ENCODE data around the gene MGAT4B. TPM values are rescaled to one million over a fixed set of nuclear protein-coding genes. Genes with fewer than 3 reads are reported as not detected.

The MGAT4B gene
- total RNA-seq, 1 donor from 2014 or later, result 193 TPM

DNA sequence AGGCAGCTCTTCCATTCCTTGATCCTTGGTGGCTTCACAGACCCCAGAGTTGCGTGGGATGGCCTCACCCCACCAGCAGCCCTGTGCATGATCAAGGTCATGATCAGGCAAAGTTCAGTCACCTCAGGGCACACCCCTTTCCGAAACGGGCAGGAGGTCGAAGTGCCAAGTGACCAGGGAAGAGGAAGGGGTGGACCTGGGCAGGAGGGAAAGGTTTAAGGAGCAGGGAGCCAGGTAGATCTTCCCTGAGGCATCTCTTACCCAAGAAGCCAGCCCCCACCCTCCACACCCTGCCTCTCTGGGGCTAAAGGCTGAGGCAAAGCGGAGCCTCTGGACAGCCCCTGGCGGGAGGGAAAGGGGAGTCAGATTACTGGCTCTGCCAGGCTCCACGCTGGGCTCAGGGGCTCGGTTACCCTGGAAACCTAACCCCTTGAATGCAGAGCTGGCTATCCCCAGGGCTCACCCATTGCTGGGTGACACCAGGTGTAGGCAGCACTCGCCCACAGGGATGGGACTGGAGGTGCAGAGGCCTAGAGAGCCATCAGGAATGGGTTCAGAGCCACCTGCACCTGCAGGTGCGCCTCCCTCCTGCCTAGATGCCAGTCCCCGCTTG, 3.6 kb downstream of the MGAT4B start:
- H3K4me1 ChIP-seq (ENCODE audit: insufficient read depth, low read length), result peaks cover 21% of the 10 kb centered on the region
- no peak overlapping the region for H3K27ac ChIP-seq (ENCODE audit: low read depth, low read length)
- peaks cover 61% of the 10 kb centered on the region for H4K20me1 ChIP-seq (ENCODE audit: insufficient read depth, low read length)
- FAIRE-seq (no peak), DNase-seq (ENCODE audit: low read depth) (no peak)
- TF ChIP-seq EZH2 (IDR thresholded peaks at IDR 0.05; ENCODE audit: insufficient read depth, low read length), result no peak
- TF ChIP-seq, protein P1, sequence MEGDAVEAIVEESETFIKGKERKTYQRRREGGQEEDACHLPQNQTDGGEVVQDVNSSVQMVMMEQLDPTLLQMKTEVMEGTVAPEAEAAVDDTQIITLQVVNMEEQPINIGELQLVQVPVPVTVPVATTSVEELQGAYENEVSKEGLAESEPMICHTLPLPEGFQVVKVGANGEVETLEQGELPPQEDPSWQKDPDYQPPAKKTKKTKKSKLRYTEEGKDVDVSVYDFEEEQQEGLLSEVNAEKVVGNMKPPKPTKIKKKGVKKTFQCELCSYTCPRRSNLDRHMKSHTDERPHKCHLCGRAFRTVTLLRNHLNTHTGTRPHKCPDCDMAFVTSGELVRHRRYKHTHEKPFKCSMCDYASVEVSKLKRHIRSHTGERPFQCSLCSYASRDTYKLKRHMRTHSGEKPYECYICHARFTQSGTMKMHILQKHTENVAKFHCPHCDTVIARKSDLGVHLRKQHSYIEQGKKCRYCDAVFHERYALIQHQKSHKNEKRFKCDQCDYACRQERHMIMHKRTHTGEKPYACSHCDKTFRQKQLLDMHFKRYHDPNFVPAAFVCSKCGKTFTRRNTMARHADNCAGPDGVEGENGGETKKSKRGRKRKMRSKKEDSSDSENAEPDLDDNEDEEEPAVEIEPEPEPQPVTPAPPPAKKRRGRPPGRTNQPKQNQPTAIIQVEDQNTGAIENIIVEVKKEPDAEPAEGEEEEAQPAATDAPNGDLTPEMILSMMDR (IDR thresholded peaks at IDR 0.05; ENCODE audit: insufficient read depth, low read depth, low read length), result no peak
- no peak overlapping the region for H3K4me3 ChIP-seq (ENCODE audit: insufficient read depth, low read depth, low read length)
- H3K27ac Mint-ChIP-seq (ENCODE audit: unreplicated experiment), result no peak overlapping the region
- peaks cover 14% of the 10 kb centered on the region for H3K36me3 Mint-ChIP-seq (ENCODE audit: low read depth, unreplicated experiment)
- H3K36me3 ChIP-seq (ENCODE audit: insufficient read depth, low read length), result no peaks in the 10 kb centered on the region
- no peaks in the 10 kb centered on the region for H3K27me3 ChIP-seq (ENCODE audit: insufficient read depth, low read length)
- no peak overlapping the region for H3K9ac ChIP-seq (ENCODE audit: low read length)
- H2AFZ ChIP-seq (ENCODE audit: low read depth, low read length), result no peak overlapping the region
- peaks cover 14% of the 10 kb centered on the region for H3K4me1 Mint-ChIP-seq (ENCODE audit: low read depth, unreplicated experiment)
- no peaks in the 10 kb centered on the region for H3K9me3 Mint-ChIP-seq (ENCODE audit: unreplicated experiment)
- H3K27me3 Mint-ChIP-seq (ENCODE audit: low read depth, unreplicated experiment), result no peaks in the 10 kb centered on the region
- H3K9me3 ChIP-seq (ENCODE audit: insufficient read depth, low read depth, low read length), result no peaks in the 10 kb centered on the region
- H3K4me2 ChIP-seq (ENCODE audit: low read length), result no peak overlapping the region
- H3K79me2 ChIP-seq (ENCODE audit: insufficient read depth, low read length), result peaks cover 43% of the 10 kb centered on the region
- no peak overlapping the region for H3K4me3 Mint-ChIP-seq (ENCODE audit: unreplicated experiment)

DNA sequence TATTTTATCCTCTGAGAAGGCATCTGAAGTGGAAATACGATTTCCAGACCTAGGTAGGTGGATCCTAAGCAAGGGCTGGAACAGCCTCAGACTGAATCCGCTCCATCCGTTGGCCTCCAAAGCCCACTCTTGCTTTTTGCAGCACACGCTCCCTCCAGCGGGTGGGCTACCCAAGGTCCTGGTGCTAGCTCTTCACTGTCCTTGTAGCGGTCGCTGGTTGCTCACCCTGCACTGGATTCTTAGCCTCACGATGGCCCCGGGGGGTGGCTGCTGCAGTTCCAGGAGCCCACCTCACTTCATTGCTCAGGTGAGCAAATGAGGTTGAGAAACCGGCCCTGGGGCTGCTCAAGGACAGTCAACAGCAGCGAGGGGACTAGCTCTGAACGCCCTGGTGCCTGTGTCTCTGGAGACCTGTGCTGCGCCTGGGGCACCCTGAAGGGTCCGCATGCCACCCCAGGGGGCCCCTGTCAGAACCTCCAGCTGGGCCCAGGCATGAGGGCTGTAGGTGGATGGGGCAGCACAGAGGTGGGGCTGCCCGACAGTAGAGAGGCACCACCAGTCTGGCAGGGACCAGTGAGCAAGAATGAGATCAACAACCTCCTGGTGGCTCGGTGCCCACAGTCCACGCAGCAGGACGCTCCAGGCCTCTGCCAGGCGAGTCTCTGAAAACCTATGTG, 4.3 kb downstream of the MGAT4B start:
- Mint-ChIP-seq H3K4me3 (ENCODE audit: unreplicated experiment) (no peak overlapping the region), H3K4me1 (ENCODE audit: low read depth, unreplicated experiment) (peaks cover 14% of the 10 kb centered on the region), H3K36me3 (ENCODE audit: low read depth, unreplicated experiment) (peaks cover 14% of the 10 kb centered on the region), H3K27ac (ENCODE audit: unreplicated experiment) (no peak overlapping the region), H3K27me3 (ENCODE audit: low read depth, unreplicated experiment) (no peaks in the 10 kb centered on the region), H3K9me3 (ENCODE audit: unreplicated experiment) (no peaks in the 10 kb centered on the region)
- TF ChIP-seq EZH2 (IDR thresholded peaks at IDR 0.05; ENCODE audit: insufficient read depth, low read length), result no peak
- TF ChIP-seq, protein P1 (IDR thresholded peaks at IDR 0.05; ENCODE audit: insufficient read depth, low read depth, low read length), result no peak
- Histone ChIP-seq H3K27me3 (ENCODE audit: insufficient read depth, low read length) (no peaks in the 10 kb centered on the region), H4K20me1 (ENCODE audit: insufficient read depth, low read length) (peaks cover 61% of the 10 kb centered on the region), H3K36me3 (ENCODE audit: insufficient read depth, low read length) (no peaks in the 10 kb centered on the region), H3K27ac (ENCODE audit: low read depth, low read length) (no peak overlapping the region), H3K4me1 (ENCODE audit: insufficient read depth, low read length) (peaks cover 21% of the 10 kb centered on the region), H3K9me3 (ENCODE audit: insufficient read depth, low read depth, low read length) (no peaks in the 10 kb centered on the region), H3K4me3 (ENCODE audit: insufficient read depth, low read depth, low read length) (no peak overlapping the region), H3K79me2 (ENCODE audit: insufficient read depth, low read length) (peaks cover 43% of the 10 kb centered on the region), H3K4me2 (ENCODE audit: low read length) (no peak overlapping the region), H3K9ac (ENCODE audit: low read length) (no peak overlapping the region), H2AFZ (ENCODE audit: low read depth, low read length) (no peak overlapping the region)
- DNase-seq (ENCODE audit: low read depth) (no peak), FAIRE-seq (no peak)
